Endodermal cell (in vitro differentiated cells): ENCODE results near the gene HSPH1. TPM values are rescaled to one million over a fixed set of nuclear protein-coding genes. Genes with fewer than 3 reads are reported as not detected.

Experiments
- DNase-seq: peaks from one replicate; pipeline ENCODE4 v3.0.0-alpha.2; 2017
- H3K27ac ChIP-seq: 2 replicates; pipeline ENCODE4 v1.5.1; 2013; ENCODE audit warnings: mild to moderate bottlenecking, low read depth, low read length, moderate library complexity
- H3K27me3 ChIP-seq: 2 replicates; pipeline ENCODE4 v1.6.1; 2013; ENCODE audit warnings: mild to moderate bottlenecking, low read length, moderate library complexity; ENCODE audit not compliant: insufficient read depth, control insufficient read depth, poor library complexity, severe bottlenecking
- H3K36me3 ChIP-seq: 2 replicates; pipeline ENCODE4 v1.7.0; 2013; ENCODE audit warnings: mild to moderate bottlenecking, low read length, moderate library complexity; ENCODE audit not compliant: control insufficient read depth, insufficient read depth
- H3K4me1 ChIP-seq: one replicate; pipeline ENCODE4 v1.7.0; 2013; ENCODE audit warnings: low read length; ENCODE audit not compliant: control insufficient read depth, insufficient read depth
- H3K4me3 ChIP-seq: 2 replicates; pipeline ENCODE4 v1.5.1; 2013; ENCODE audit warnings: mild to moderate bottlenecking, low read length, moderate library complexity
- H3K9ac ChIP-seq: 2 replicates; pipeline ENCODE4 v1.6.1; 2013; ENCODE audit warnings: mild to moderate bottlenecking, low read length, moderate library complexity; ENCODE audit not compliant: poor library complexity, severe bottlenecking; ENCODE audit errors: extremely low read depth
- H3K9me3 ChIP-seq: 2 replicates; pipeline ENCODE4 v1.6.1; 2013; ENCODE audit warnings: mild to moderate bottlenecking, low read length, moderate library complexity; ENCODE audit not compliant: control insufficient read depth
- H3K27ac Mint-ChIP-seq: 2 replicates; pipeline ENCODE4 v1.8.0; 2020; ENCODE audit warnings: mixed read lengths
- H3K27me3 Mint-ChIP-seq: 2 replicates; pipeline ENCODE4 v1.8.0; 2021; ENCODE audit warnings: mild to moderate bottlenecking, mixed read lengths; ENCODE audit not compliant: insufficient read depth
- H3K36me3 Mint-ChIP-seq: 2 replicates; pipeline ENCODE4 v1.8.0; 2020; ENCODE audit warnings: low read depth, mixed read lengths
- H3K4me1 Mint-ChIP-seq: 2 replicates; pipeline ENCODE4 v1.8.0; 2020; ENCODE audit warnings: mixed read lengths
- H3K4me3 Mint-ChIP-seq: 2 replicates; pipeline ENCODE4 v1.8.0; 2020; ENCODE audit warnings: mild to moderate bottlenecking, moderate library complexity, mixed read lengths
- H3K9me3 Mint-ChIP-seq: 2 replicates; pipeline ENCODE4 v1.8.0; 2020; ENCODE audit warnings: mild to moderate bottlenecking, mixed read lengths
- WGBS, 2 experiments: methylation state at CpG; one replicate each; pipeline versions ENCODE4 v1.1.5 to v1.1.7; 2013; ENCODE audit warnings: missing lambda C conversion rate in 2 of 2, mixed read lengths in 1 of 2; ENCODE audit not compliant: insufficient coverage in 1 of 2, insufficient read length in 1 of 2; 5-methylcytosine and 5-hydroxymethylcytosine counted together
- total RNA-seq, 2 donors: library from RNA; stranded (reverse); fragmentation: NEBNext Ultra II Directional in 1 of 2; extraction: Animal tissue kit (Norgen Biotek cat#: 25700) in 1 of 2; gene quantifications; 2 replicates in 1 of 2; 3 replicates in 1 of 2; pipeline ENCODE4 v1.2.1, GENCODE V29; 2021
- TF ChIP-seq, protein P1 (sequence below): fragments of 200-600 bp; sonication (generic); conservative IDR thresholded peaks from 2 replicates; pipeline ENCODE4 v1.5.0; 2021; ENCODE audit warnings: antibody characterized with exemption, mild to moderate bottlenecking

The HSPH1 gene
- total RNA-seq, 2 donors from 2014 or later: 88.0 to 120 TPM

- Histone ChIP-seq H3K4me3 (no peak overlapping the region), H3K27ac (no peak overlapping the region), H3K9ac (no peak overlapping the region), H3K4me1 (peaks cover 6% of the 10 kb centered on the region), H3K36me3 (no peaks in the 10 kb centered on the region), H3K27me3 (no peaks in the 10 kb centered on the region), H3K9me3 (peaks cover 2% of the 10 kb centered on the region)
- Mint-ChIP-seq H3K4me1 (peaks cover 42% of the 10 kb centered on the region), H3K27me3 (peaks cover 2% of the 10 kb centered on the region), H3K4me3 (no peak overlapping the region), H3K36me3 (no peaks in the 10 kb centered on the region), H3K27ac (no peak overlapping the region), H3K9me3 (no peaks in the 10 kb centered on the region)
- DNase-seq: no peak
- TF ChIP-seq, protein P1, sequence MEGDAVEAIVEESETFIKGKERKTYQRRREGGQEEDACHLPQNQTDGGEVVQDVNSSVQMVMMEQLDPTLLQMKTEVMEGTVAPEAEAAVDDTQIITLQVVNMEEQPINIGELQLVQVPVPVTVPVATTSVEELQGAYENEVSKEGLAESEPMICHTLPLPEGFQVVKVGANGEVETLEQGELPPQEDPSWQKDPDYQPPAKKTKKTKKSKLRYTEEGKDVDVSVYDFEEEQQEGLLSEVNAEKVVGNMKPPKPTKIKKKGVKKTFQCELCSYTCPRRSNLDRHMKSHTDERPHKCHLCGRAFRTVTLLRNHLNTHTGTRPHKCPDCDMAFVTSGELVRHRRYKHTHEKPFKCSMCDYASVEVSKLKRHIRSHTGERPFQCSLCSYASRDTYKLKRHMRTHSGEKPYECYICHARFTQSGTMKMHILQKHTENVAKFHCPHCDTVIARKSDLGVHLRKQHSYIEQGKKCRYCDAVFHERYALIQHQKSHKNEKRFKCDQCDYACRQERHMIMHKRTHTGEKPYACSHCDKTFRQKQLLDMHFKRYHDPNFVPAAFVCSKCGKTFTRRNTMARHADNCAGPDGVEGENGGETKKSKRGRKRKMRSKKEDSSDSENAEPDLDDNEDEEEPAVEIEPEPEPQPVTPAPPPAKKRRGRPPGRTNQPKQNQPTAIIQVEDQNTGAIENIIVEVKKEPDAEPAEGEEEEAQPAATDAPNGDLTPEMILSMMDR: no peak
- WGBS, 2 experiments: 93 to 95% methylated on average over 8 to 10 of the region's 10 CpGs
Measured at GRCh38 chr13:31119526-31119925, 42.2 kb downstream of the HSPH1 start.

DNA sequence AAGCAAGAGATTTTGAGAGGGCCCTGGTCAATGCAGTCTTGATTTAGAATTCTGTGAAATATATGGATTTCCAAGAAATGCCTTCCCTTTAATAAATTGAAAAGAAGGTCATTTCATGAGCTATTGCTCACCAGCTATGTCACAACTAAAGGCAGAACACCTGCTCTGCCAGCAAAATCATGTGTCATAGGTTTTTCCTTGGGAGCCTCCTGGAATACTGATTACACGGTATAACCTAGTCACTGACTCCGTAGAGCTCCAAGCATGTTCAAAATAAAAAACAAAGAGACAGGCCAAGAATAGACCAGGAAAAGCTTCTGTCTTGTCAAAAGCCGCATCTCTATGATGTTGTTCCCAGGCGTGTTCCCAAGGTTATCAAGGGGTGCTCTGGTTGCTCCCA is 45.5 kb downstream of the HSPH1 start:
- no peak for DNase-seq
- 94 to 100% methylated on average over 3 to 4 of the region's 4 CpGs for WGBS, 2 experiments
- TF ChIP-seq, protein P1: no peak
- H3K27me3 Mint-ChIP-seq: no peaks in the 10 kb centered on the region
- no peaks in the 10 kb centered on the region for H3K9me3 Mint-ChIP-seq
- H3K4me1 ChIP-seq: peaks cover 6% of the 10 kb centered on the region
- no peak overlapping the region for H3K4me3 ChIP-seq
- peaks cover 45% of the 10 kb centered on the region for H3K4me1 Mint-ChIP-seq
- no peak overlapping the region for H3K9ac ChIP-seq
- H3K36me3 Mint-ChIP-seq: no peaks in the 10 kb centered on the region
- no peak overlapping the region for H3K27ac ChIP-seq
- H3K27me3 ChIP-seq: no peaks in the 10 kb centered on the region
- no peak overlapping the region for H3K27ac Mint-ChIP-seq
- peak overlapping the region; percentile 13 for H3K4me3 Mint-ChIP-seq
- peaks cover 9% of the 10 kb centered on the region for H3K9me3 ChIP-seq
- H3K36me3 ChIP-seq: no peaks in the 10 kb centered on the region

GRCh38 chr13:31115616-31116015 is 46.1 kb downstream of the HSPH1 start:
- peak overlapping the region; percentile 19 for H3K27ac Mint-ChIP-seq
- Histone ChIP-seq H3K36me3 (no peaks in the 10 kb centered on the region), H3K27ac (no peak overlapping the region), H3K4me1 (peaks cover 6% of the 10 kb centered on the region), H3K9me3 (peaks cover 9% of the 10 kb centered on the region), H3K4me3 (peak overlapping the region; percentile 2), H3K27me3 (no peaks in the 10 kb centered on the region), H3K9ac (no peak overlapping the region)
- H3K4me1 Mint-ChIP-seq: peaks cover 45% of the 10 kb centered on the region
- no peaks in the 10 kb centered on the region for H3K9me3 Mint-ChIP-seq
- no peaks in the 10 kb centered on the region for H3K36me3 Mint-ChIP-seq
- 41 to 51% methylated on average over 2 to 3 of the region's 3 CpGs for WGBS, 2 experiments
- no peaks in the 10 kb centered on the region for H3K27me3 Mint-ChIP-seq
- peak; percentile 56 for DNase-seq
- TF ChIP-seq, protein P1: no peak
- H3K4me3 Mint-ChIP-seq: peak overlapping the region; percentile 13
